Mammary epithelial cell (primary cell): ENCODE data around the gene ST6GALNAC4.

Experiments used
- CTCF ChIP-seq, 2 donors: IDR thresholded peaks in 1 of 2; conservative IDR thresholded peaks in 1 of 2; 2 replicates each; pipeline ENCODE4 v1.5.1; 2011 to 2012; ENCODE audit warnings: inconsistent platforms in 2 of 2, low read length in 2 of 2, mild to moderate bottlenecking in 2 of 2, control low read depth in 1 of 2, low read depth in 1 of 2; ENCODE audit not compliant: insufficient read depth in 1 of 2; ENCODE audit errors: extremely low read depth in 1 of 2
- EZH2 ChIP-seq: IDR thresholded peaks from 2 replicates; pipeline ENCODE4 v1.6.1; 2012; ENCODE audit warnings: low read length, inconsistent platforms, borderline replicate concordance

GRCh38 chr9:127862075-127863011, 54.5 kb downstream of the ST6GALNAC4 start:
- TF ChIP-seq EZH2 (no peak), CTCF (conservative IDR thresholded peaks at IDR 0.05 in 1 of 2, IDR thresholded peaks at IDR 0.05 in 1 of 2; ENCODE audit: extremely low read depth in 1 of 2, insufficient read depth in 1 of 2, low read depth in 1 of 2, low read length in 2 of 2) (no peak)
